Measurements from ENCODE around the gene TEPSIN. TPM values are rescaled to one million over a fixed set of nuclear protein-coding genes. Genes with fewer than 3 reads are reported as not detected.

TEPSIN gene
- total and polyA plus RNA-seq, 2 of the 8 experiments (the other 6 are each of a cell fraction or from before 2014, with no cell fraction given): 22.9 to 28.0 TPM

- no peak for TF ChIP-seq MAX (IDR thresholded peaks at IDR 0.05)
- TF ChIP-seq CTCF (IDR thresholded peaks at IDR 0.05; ENCODE audit: control extremely low read depth in 1 of 3, insufficient read depth in 1 of 3, low read depth in 1 of 3, low read length in 3 of 3): peak in 2 of 3 experiments; percentile 22 to 24; a peak in 3 of 4 replicates
- no peak for TF ChIP-seq TEAD4 (IDR thresholded peaks at IDR 0.05; ENCODE audit: low read depth, low read length)
Measured at GRCh38 chr17:81210868-81211267, 28.0 kb downstream of the TEPSIN start (continued).

Data from H1 (cell line).